ENCODE measurements around the gene PEAR1. TPM values are rescaled to one million over a fixed set of nuclear protein-coding genes. Genes with fewer than 3 reads are reported as not detected.

PEAR1 gene
- total and polyA plus RNA-seq, 2 donors (not counting 1 experiment from before 2014, with no cell fraction given) = 2.6 to 41.5 TPM

DNA sequence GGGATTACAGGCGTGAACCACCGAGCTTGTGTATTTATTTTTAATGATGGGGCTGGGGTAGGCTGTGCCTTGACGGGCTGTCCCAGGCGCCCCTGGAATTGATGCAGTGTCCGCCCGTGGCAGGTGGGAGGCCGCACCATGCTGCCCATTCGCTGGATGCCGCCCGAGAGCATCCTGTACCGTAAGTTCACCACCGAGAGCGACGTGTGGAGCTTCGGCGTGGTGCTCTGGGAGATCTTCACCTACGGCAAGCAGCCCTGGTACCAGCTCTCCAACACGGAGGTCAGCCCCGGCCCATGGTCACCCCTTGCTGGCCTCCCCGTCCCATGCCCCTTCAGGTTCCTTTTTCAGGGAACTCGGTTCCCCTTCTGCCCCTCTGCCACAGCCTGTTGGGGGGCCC, 13.6 kb upstream of the PEAR1 start:
- no peaks in the 10 kb centered on the region for H3K79me2 ChIP-seq (ENCODE audit: control insufficient read depth, insufficient read depth, low read length)
- peaks cover 69% of the 10 kb centered on the region for H3K27me3 ChIP-seq (ENCODE audit: control insufficient read depth, insufficient read depth, low read length)

GRCh38 chr1:156880473-156880872, 13.0 kb upstream of the PEAR1 start:
- H3K9me3 ChIP-seq (ENCODE audit: control insufficient read depth, insufficient read depth, low read depth, low read length) = no peaks in the 10 kb centered on the region
- H3K27ac ChIP-seq (ENCODE audit: insufficient read depth, low read length) = no peak overlapping the region
- no peak overlapping the region for H2AFZ ChIP-seq (ENCODE audit: low read length)
- no peak overlapping the region for H3K4me3 ChIP-seq (replicated peaks in 1 of 4; ENCODE audit: control extremely low read depth in 1 of 4, insufficient read depth in 1 of 4, low read depth in 3 of 4, low read length in 4 of 4)
- peaks cover 67% of the 10 kb centered on the region for H3K27me3 ChIP-seq (ENCODE audit: control insufficient read depth, insufficient read depth, low read length)
- no peaks in the 10 kb centered on the region for H4K20me1 ChIP-seq (ENCODE audit: control insufficient read depth, extremely low read depth, insufficient read depth, low read length)
- H3K79me2 ChIP-seq (ENCODE audit: control insufficient read depth, insufficient read depth, low read length) = no peaks in the 10 kb centered on the region
- H3K36me3 ChIP-seq (ENCODE audit: control insufficient read depth, insufficient read depth, low read length) = no peaks in the 10 kb centered on the region
- no peak for DNase-seq (ENCODE audit: low read depth in 2 of 2)
- H3K9ac ChIP-seq (ENCODE audit: insufficient read depth, low read length) = no peak overlapping the region
- H3K4me2 ChIP-seq (ENCODE audit: extremely low read depth, insufficient read depth, low read length) = no peak overlapping the region
- TF ChIP-seq EZH2 (IDR thresholded peaks at IDR 0.05; ENCODE audit: low read length, missing control alignments) (no peak), CTCF (conservative IDR thresholded peaks at IDR 0.05 in 1 of 2, IDR thresholded peaks at IDR 0.05 in 1 of 2; ENCODE audit: low read depth in 1 of 2, low read length in 2 of 2) (no peak)
- H3K4me1 ChIP-seq (ENCODE audit: control insufficient read depth, extremely low read depth, insufficient read depth, low read length) = no peaks in the 10 kb centered on the region

More for the DNA sequence above, 13.6 kb upstream of the PEAR1 start:
- Histone ChIP-seq H4K20me1 (ENCODE audit: control insufficient read depth, extremely low read depth, insufficient read depth, low read length) (no peaks in the 10 kb centered on the region), H3K4me3 (replicated peaks in 1 of 4; ENCODE audit: control extremely low read depth in 1 of 4, insufficient read depth in 1 of 4, low read depth in 3 of 4, low read length in 4 of 4) (no peak overlapping the region), H3K4me2 (ENCODE audit: extremely low read depth, insufficient read depth, low read length) (no peak overlapping the region), H3K9ac (ENCODE audit: insufficient read depth, low read length) (no peak overlapping the region), H2AFZ (ENCODE audit: low read length) (no peak overlapping the region), H3K9me3 (ENCODE audit: control insufficient read depth, insufficient read depth, low read depth, low read length) (no peaks in the 10 kb centered on the region), H3K27ac (ENCODE audit: insufficient read depth, low read length) (no peak overlapping the region), H3K36me3 (ENCODE audit: control insufficient read depth, insufficient read depth, low read length) (no peaks in the 10 kb centered on the region), H3K4me1 (ENCODE audit: control insufficient read depth, extremely low read depth, insufficient read depth, low read length) (no peaks in the 10 kb centered on the region)
- TF ChIP-seq EZH2 (IDR thresholded peaks at IDR 0.05; ENCODE audit: low read length, missing control alignments) = no peak
- no peak for TF ChIP-seq CTCF (conservative IDR thresholded peaks at IDR 0.05 in 1 of 2, IDR thresholded peaks at IDR 0.05 in 1 of 2; ENCODE audit: low read depth in 1 of 2, low read length in 2 of 2)
- no peak for DNase-seq (ENCODE audit: low read depth in 2 of 2)

- Histone ChIP-seq H4K20me1 (ENCODE audit: control insufficient read depth, extremely low read depth, insufficient read depth, low read length) (no peaks in the 10 kb centered on the region), H3K4me2 (ENCODE audit: extremely low read depth, insufficient read depth, low read length) (no peak overlapping the region), H3K9me3 (ENCODE audit: control insufficient read depth, insufficient read depth, low read depth, low read length) (no peaks in the 10 kb centered on the region), H3K36me3 (ENCODE audit: control insufficient read depth, insufficient read depth, low read length) (no peaks in the 10 kb centered on the region), H3K27ac (ENCODE audit: insufficient read depth, low read length) (no peak overlapping the region), H3K4me1 (ENCODE audit: control insufficient read depth, extremely low read depth, insufficient read depth, low read length) (no peaks in the 10 kb centered on the region), H3K27me3 (ENCODE audit: control insufficient read depth, insufficient read depth, low read length) (peaks cover 71% of the 10 kb centered on the region), H3K9ac (ENCODE audit: insufficient read depth, low read length) (no peak overlapping the region), H3K79me2 (ENCODE audit: control insufficient read depth, insufficient read depth, low read length) (no peaks in the 10 kb centered on the region), H2AFZ (ENCODE audit: low read length) (no peak overlapping the region), H3K4me3 (replicated peaks in 1 of 4; ENCODE audit: control extremely low read depth in 1 of 4, insufficient read depth in 1 of 4, low read depth in 3 of 4, low read length in 4 of 4) (no peak overlapping the region)
- no peak for TF ChIP-seq CTCF (conservative IDR thresholded peaks at IDR 0.05 in 1 of 2, IDR thresholded peaks at IDR 0.05 in 1 of 2; ENCODE audit: low read depth in 1 of 2, low read length in 2 of 2)
- no peak for TF ChIP-seq EZH2 (IDR thresholded peaks at IDR 0.05; ENCODE audit: low read length, missing control alignments)
- DNase-seq (ENCODE audit: low read depth in 2 of 2) = no peak
Measured at GRCh38 chr1:156881101-156881500, 12.4 kb upstream of the PEAR1 start.

All from fibroblast of lung (primary cell).